ENCODE data around the gene KCNQ5.

The KCNQ5 gene

GRCh38 chr6:72626126-72626525 is 4.3 kb downstream of the KCNQ5 start:
- peak overlapping the region; percentile 66 for H3K27ac Mint-ChIP-seq
- peak overlapping the region; percentile 17 for H3K4me3 Mint-ChIP-seq
- peaks cover 48% of the 10 kb centered on the region for H3K4me1 Mint-ChIP-seq
- no peaks in the 10 kb centered on the region for H3K9me3 Mint-ChIP-seq
- H3K27me3 Mint-ChIP-seq = no peaks in the 10 kb centered on the region
- peaks cover 13% of the 10 kb centered on the region for H3K36me3 Mint-ChIP-seq
- peak; percentile 49 for ATAC-seq

DNA sequence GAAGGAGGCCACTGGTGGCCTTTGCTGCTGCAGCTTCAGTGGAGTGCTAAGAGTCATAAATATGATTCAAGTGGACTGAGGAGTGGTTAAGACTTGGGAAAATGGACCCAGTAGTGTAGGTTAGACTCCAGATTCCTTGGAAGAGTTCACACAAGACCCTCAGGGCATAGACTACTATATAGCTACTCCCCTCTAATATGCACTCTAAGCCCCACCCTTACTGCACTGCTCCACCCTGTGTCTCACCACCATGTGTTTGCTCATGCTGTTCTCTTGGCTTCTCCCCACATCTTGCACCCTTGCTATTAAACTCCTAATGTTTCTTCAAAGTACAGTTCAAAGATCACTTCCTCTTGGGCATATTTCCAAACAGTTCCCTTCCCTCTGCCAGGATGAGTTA is 5.7 kb downstream of the KCNQ5 start:
- Mint-ChIP-seq H3K27ac (no peak overlapping the region), H3K27me3 (no peaks in the 10 kb centered on the region), H3K4me3 (no peak overlapping the region), H3K9me3 (no peaks in the 10 kb centered on the region), H3K4me1 (peaks cover 45% of the 10 kb centered on the region), H3K36me3 (peaks cover 20% of the 10 kb centered on the region)
- no peak for ATAC-seq

- Mint-ChIP-seq H3K27me3 (no peaks in the 10 kb centered on the region), H3K4me1 (peaks cover 33% of the 10 kb centered on the region), H3K27ac (no peak overlapping the region), H3K4me3 (no peak overlapping the region), H3K9me3 (no peaks in the 10 kb centered on the region), H3K36me3 (peaks cover 26% of the 10 kb centered on the region)
- ATAC-seq = no peak
Measured at GRCh38 chr6:72631480-72631879, 9.6 kb downstream of the KCNQ5 start.

- Mint-ChIP-seq H3K27ac (peak overlapping the region; percentile 38), H3K9me3 (no peaks in the 10 kb centered on the region), H3K36me3 (peaks cover 25% of the 10 kb centered on the region), H3K27me3 (no peaks in the 10 kb centered on the region), H3K4me3 (no peak overlapping the region), H3K4me1 (peaks cover 33% of the 10 kb centered on the region)
- no peak for ATAC-seq
Measured at GRCh38 chr6:72635636-72636035, 13.8 kb downstream of the KCNQ5 start.

GRCh38 chr6:72636215-72636614 is 14.4 kb downstream of the KCNQ5 start:
- peak; percentile 79 for ATAC-seq
- H3K27me3 Mint-ChIP-seq = no peaks in the 10 kb centered on the region
- no peaks in the 10 kb centered on the region for H3K9me3 Mint-ChIP-seq
- H3K4me1 Mint-ChIP-seq = peaks cover 30% of the 10 kb centered on the region
- H3K27ac Mint-ChIP-seq = peak overlapping the region; percentile 37
- no peak overlapping the region for H3K4me3 Mint-ChIP-seq
- H3K36me3 Mint-ChIP-seq = peaks cover 20% of the 10 kb centered on the region

DNA sequence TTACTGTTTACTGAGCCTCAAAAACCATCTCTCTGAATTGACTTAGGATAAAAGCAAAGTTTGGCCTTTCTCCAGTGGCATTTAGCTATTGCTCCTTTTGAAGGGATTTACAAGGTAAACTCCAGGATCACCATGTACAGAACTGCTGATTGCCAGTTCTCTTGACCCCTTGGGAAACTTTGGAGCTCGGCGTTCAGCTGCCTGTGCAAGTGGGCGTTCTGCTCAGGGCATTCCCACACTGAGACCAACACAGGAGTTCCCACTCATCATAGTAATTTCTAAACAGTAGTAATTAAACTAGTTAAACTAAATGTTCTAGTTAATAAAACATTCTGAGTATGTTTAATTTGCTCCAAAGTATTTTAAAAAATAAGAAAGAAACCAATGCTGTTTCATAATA is 14.9 kb downstream of the KCNQ5 start:
- no peak for ATAC-seq
- H3K4me3 Mint-ChIP-seq = no peak overlapping the region
- no peaks in the 10 kb centered on the region for H3K27me3 Mint-ChIP-seq
- H3K36me3 Mint-ChIP-seq = peaks cover 16% of the 10 kb centered on the region
- peak overlapping the region; percentile 37 for H3K27ac Mint-ChIP-seq
- no peaks in the 10 kb centered on the region for H3K9me3 Mint-ChIP-seq
- peaks cover 30% of the 10 kb centered on the region for H3K4me1 Mint-ChIP-seq

- H3K9me3 Mint-ChIP-seq = no peaks in the 10 kb centered on the region
- peaks cover 5% of the 10 kb centered on the region for H3K36me3 Mint-ChIP-seq
- ATAC-seq = no peak
- H3K27ac Mint-ChIP-seq = peak overlapping the region; percentile 5
- H3K4me1 Mint-ChIP-seq = peaks cover 38% of the 10 kb centered on the region
- H3K4me3 Mint-ChIP-seq = no peak overlapping the region
- H3K27me3 Mint-ChIP-seq = no peaks in the 10 kb centered on the region
Measured at GRCh38 chr6:72639920-72640614, 18.2 kb downstream of the KCNQ5 start.

DNA sequence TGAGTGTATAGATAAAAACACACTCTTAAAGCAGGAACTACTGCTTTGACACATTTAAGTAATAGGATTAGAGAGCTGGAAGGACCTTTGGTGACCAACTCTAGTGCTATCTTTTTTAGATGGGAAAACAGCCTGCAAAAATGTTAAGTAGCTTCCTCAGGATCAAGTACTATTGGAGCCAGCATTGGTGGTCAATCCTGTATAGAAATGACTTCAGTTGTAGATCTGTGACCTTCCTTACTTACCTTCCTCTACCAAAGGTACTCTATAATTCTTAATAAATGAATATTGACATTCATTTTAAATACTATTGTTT is 18.7 kb downstream of the KCNQ5 start:
- Mint-ChIP-seq H3K4me3 (no peak overlapping the region), H3K27ac (no peak overlapping the region), H3K9me3 (no peaks in the 10 kb centered on the region), H3K36me3 (peaks cover 5% of the 10 kb centered on the region), H3K4me1 (peaks cover 38% of the 10 kb centered on the region), H3K27me3 (no peaks in the 10 kb centered on the region)
- no peak for ATAC-seq

DNA sequence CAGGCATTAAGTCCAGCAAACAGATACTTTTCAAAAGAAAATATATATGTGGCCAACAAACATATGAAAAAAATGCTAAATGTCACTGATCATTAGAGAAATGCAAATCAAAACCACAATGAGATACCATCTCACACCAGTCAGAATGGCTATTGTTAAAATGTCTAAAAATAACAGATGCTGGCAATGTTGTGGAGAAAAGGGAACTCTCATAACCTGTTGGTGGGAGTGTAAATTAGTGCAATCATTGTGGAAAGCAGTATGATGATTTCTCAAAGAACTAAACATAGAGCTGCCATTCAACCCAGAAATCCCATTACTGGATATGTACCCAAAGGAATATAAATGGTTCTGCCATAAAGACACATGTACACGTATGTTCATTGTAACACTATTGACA is 20.6 kb downstream of the KCNQ5 start:
- no peaks in the 10 kb centered on the region for H3K27me3 Mint-ChIP-seq
- H3K9me3 Mint-ChIP-seq = no peaks in the 10 kb centered on the region
- no peak overlapping the region for H3K4me3 Mint-ChIP-seq
- peaks cover 11% of the 10 kb centered on the region for H3K36me3 Mint-ChIP-seq
- H3K27ac Mint-ChIP-seq = no peak overlapping the region
- no peak for ATAC-seq
- H3K4me1 Mint-ChIP-seq = peaks cover 35% of the 10 kb centered on the region

GRCh38 chr6:72643214-72643613 is 21.4 kb downstream of the KCNQ5 start:
- Mint-ChIP-seq H3K4me1 (peaks cover 38% of the 10 kb centered on the region), H3K4me3 (no peak overlapping the region), H3K27me3 (no peaks in the 10 kb centered on the region), H3K27ac (no peak overlapping the region), H3K36me3 (peaks cover 12% of the 10 kb centered on the region), H3K9me3 (no peaks in the 10 kb centered on the region)
- ATAC-seq = no peak

- H3K9me3 Mint-ChIP-seq = no peaks in the 10 kb centered on the region
- ATAC-seq = no peak
- H3K27ac Mint-ChIP-seq = peak overlapping the region; percentile 23
- no peak overlapping the region for H3K4me3 Mint-ChIP-seq
- H3K4me1 Mint-ChIP-seq = peaks cover 54% of the 10 kb centered on the region
- no peaks in the 10 kb centered on the region for H3K27me3 Mint-ChIP-seq
- H3K36me3 Mint-ChIP-seq = peaks cover 7% of the 10 kb centered on the region
Measured at GRCh38 chr6:72646604-72647485, 25.0 kb downstream of the KCNQ5 start.

DNA sequence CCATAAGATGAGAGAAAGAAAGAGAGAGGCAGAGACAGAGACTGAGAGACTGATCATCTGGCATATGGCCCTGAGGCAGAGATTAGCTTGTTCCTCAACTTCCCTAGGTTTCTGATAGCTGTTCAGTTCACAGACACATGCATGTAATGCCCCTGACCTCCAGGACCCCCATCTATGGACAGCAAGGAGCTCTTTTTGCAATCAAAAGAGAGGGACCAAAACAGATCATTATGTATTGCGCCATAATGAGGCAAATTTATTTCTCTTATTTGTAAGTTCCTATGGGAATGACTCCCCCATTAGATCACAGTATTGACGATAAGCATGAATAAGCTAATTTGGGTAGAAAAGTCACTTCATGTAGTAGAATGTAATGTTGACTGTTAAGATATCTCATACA is 25.6 kb downstream of the KCNQ5 start:
- H3K4me3 Mint-ChIP-seq = no peak overlapping the region
- no peaks in the 10 kb centered on the region for H3K9me3 Mint-ChIP-seq
- no peak for ATAC-seq
- peaks cover 7% of the 10 kb centered on the region for H3K36me3 Mint-ChIP-seq
- H3K27me3 Mint-ChIP-seq = no peaks in the 10 kb centered on the region
- H3K27ac Mint-ChIP-seq = peak overlapping the region; percentile 23
- H3K4me1 Mint-ChIP-seq = peaks cover 57% of the 10 kb centered on the region

GRCh38 chr6:72649032-72649984 is 27.4 kb downstream of the KCNQ5 start:
- H3K9me3 Mint-ChIP-seq = no peaks in the 10 kb centered on the region
- H3K27ac Mint-ChIP-seq = peak overlapping the region; percentile 87
- H3K36me3 Mint-ChIP-seq = peaks cover 7% of the 10 kb centered on the region
- H3K27me3 Mint-ChIP-seq = no peaks in the 10 kb centered on the region
- H3K4me1 Mint-ChIP-seq = peaks cover 69% of the 10 kb centered on the region
- peak; percentile 77 for ATAC-seq
- peak overlapping the region; percentile 63 for H3K4me3 Mint-ChIP-seq

DNA sequence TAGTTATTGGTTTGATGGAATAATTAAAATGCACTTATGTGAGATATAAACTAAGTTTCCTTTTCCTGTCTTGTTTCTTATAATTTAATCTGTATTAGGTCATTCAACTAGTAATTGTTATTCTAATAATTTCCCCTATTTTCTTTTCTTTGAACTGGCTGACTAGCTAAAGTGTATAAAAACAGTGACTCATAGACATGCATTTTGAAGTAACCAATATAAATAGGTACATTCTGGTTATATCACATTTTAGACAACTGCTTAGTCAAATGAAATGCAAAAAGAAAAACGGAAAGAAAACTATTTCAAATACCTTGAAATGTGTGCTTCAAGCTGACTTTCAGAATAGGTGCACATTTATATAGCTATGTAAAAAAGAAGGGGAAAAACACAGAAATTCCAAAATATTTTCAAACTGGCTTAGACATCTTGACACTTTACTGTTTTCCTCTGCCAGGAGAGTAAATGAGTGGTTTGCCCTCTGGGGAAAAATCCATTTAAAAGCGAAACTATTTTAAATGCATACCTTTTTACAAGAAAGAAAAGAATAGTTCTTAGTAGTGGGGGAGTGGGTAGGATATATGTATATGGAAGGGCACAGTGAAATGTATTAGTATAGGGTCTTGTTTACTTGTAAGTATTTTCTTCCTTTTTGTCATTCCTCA is 28.3 kb downstream of the KCNQ5 start:
- Mint-ChIP-seq H3K27me3 (no peaks in the 10 kb centered on the region), H3K27ac (peak overlapping the region; percentile 87), H3K4me1 (peaks cover 73% of the 10 kb centered on the region), H3K36me3 (peaks cover 7% of the 10 kb centered on the region), H3K4me3 (peak overlapping the region; percentile 21), H3K9me3 (no peaks in the 10 kb centered on the region)
- no peak for ATAC-seq

- Mint-ChIP-seq H3K27me3 (no peaks in the 10 kb centered on the region), H3K9me3 (no peaks in the 10 kb centered on the region), H3K4me1 (peaks cover 72% of the 10 kb centered on the region), H3K4me3 (no peak overlapping the region), H3K36me3 (peaks cover 7% of the 10 kb centered on the region), H3K27ac (no peak overlapping the region)
- ATAC-seq = no peak
Measured at GRCh38 chr6:72651174-72651573, 29.3 kb downstream of the KCNQ5 start.

Data from stimulated activated memory B cell treated with anti-CD40 and anti-IgM and Interleukin-4, amounts not matched to agents 10 μg/mL and 1 μg/mL and 100 μg/mL, for 72 hours (primary cell).